HepG2 (cell line): ENCODE data around the gene IL32. TPM values are rescaled to one million over a fixed set of nuclear protein-coding genes. Genes with fewer than 3 reads are reported as not detected.

Experiments
- ATAC-seq: fragments of 200-7000 bp; cut with Tn5 transposase; 3 replicates; pipeline ENCODE4 v1.9.1; 2020; ENCODE audit warnings: mild to moderate bottlenecking, moderate library complexity
- BruUV-seq: library from RNA; stranded (reverse); fragments of 400-500 nt; replicated peaks from 2 replicates; lab custom pipeline; 2021; lab: Mats Ljungman, UMichigan
- CTCF ChIA-PET: fragments of 300-600 bp; formaldehyde crosslinking; extraction: SDS; loops from one replicate; lab custom pipeline; 2021; ENCODE audit warnings: low total read pairs, inconsistent platforms, low intra/inter-chr PET ratio; lab: Yijun Ruan, JAX
- POLR2A ChIA-PET: fragments of 350-600 bp; sonication (Branson Sonifier 250); formaldehyde crosslinking; loops from one replicate; lab custom pipeline; 2020; ENCODE audit warnings: antibody characterized with exemption, inconsistent platforms; lab: Yijun Ruan, JAX
- DNase-seq: peaks from one replicate; pipeline ENCODE4 v3.0.0-alpha.2; 2015; ENCODE audit warnings: low spot score
- FAIRE-seq: peaks from 3 replicates; lab custom pipeline; 2011; peaks lifted over from hg19 to GRCh38; lab: Jason Lieb, UNC
- H2AFZ ChIP-seq: one replicate; pipeline ENCODE4 v1.6.1; 2011; ENCODE audit warnings: low read length, inconsistent platforms
- H3K27ac ChIP-seq: fragments of 300-600 bp; 3 replicates; pipeline ENCODE4 v1.8.0; 2011; ENCODE audit warnings: mixed run types, mild to moderate bottlenecking, mixed read lengths, low read length, inconsistent platforms; ENCODE audit not compliant: insufficient read depth; ENCODE audit errors: extremely low read length
- H3K27me3 ChIP-seq, 2 experiments: fragments of 200-600 bp in 1 of 2; 2 replicates in 1 of 2; 3 replicates in 1 of 2; pipeline versions ENCODE4 v1.6.0 to v1.8.0; 2011; ENCODE audit warnings: low read length in 2 of 2, mild to moderate bottlenecking in 2 of 2, moderate library complexity in 2 of 2, inconsistent platforms in 1 of 2; ENCODE audit not compliant: insufficient read depth in 2 of 2, control insufficient read depth in 1 of 2
- H3K36me3 ChIP-seq, 2 experiments: fragments of 200-600 bp in 1 of 2; replicated peaks in 1 of 2; 2 replicates in 1 of 2; 3 replicates in 1 of 2; pipeline versions ENCODE4 v1.5.1 to v1.8.0; 2011; ENCODE audit warnings: low read length in 2 of 2, inconsistent platforms in 1 of 2; ENCODE audit not compliant: insufficient read depth in 2 of 2, control insufficient read depth in 1 of 2
- H3K4me1 ChIP-seq: 2 replicates; pipeline ENCODE4 v1.5.1; 2012; ENCODE audit warnings: low read length, inconsistent platforms; ENCODE audit not compliant: insufficient read depth
- H3K4me2 ChIP-seq: 2 replicates; pipeline ENCODE4 v1.6.0; 2011; ENCODE audit warnings: low read depth, low read length, inconsistent platforms
- H3K4me3 ChIP-seq, 3 experiments: fragments of 200-600 bp in 1 of 3; sonication (generic), shearing (Covaris generic) in 1 of 3; replicated peaks in 1 of 3; 2 replicates each; pipeline ENCODE4 v1.5.1; 2011 to 2016; ENCODE audit warnings: low read length in 3 of 3, inconsistent platforms in 2 of 3, low read depth in 2 of 3, mild to moderate bottlenecking in 2 of 3, control low read depth in 1 of 3, mixed read lengths in 1 of 3; ENCODE audit not compliant: insufficient read depth in 1 of 3
- H3K79me2 ChIP-seq: one replicate; pipeline ENCODE4 v1.6.1; 2011; ENCODE audit warnings: low read length, inconsistent platforms; ENCODE audit not compliant: insufficient read depth
- H3K9ac ChIP-seq: 2 replicates; pipeline ENCODE4 v1.6.0; 2011; ENCODE audit warnings: mild to moderate bottlenecking, low read depth, low read length, inconsistent platforms; ENCODE audit not compliant: insufficient read depth
- H3K9me3 ChIP-seq: 2 replicates; pipeline ENCODE4 v1.5.1; 2012; ENCODE audit warnings: mild to moderate bottlenecking, low read length
- H4K20me1 ChIP-seq: 2 replicates; pipeline ENCODE4 v1.6.0; 2011; ENCODE audit warnings: inconsistent platforms, mild to moderate bottlenecking, low read length, moderate library complexity; ENCODE audit not compliant: insufficient read depth
- AGO2 ChIP-seq: fragments of 200-400 bp; formaldehyde crosslinking; optimal IDR thresholded peaks from 2 replicates; pipeline ENCODE3; 2017; ENCODE audit warnings: mild to moderate bottlenecking, low read depth, low read length, moderate library complexity
- FOSL2 ChIP-seq: sonication (generic); formaldehyde crosslinking; IDR thresholded peaks from 2 replicates; pipeline ENCODE4 v1.4.0; 2020; ENCODE audit warnings: missing genetic modification reagents
- GLI4 ChIP-seq: sonication (generic); formaldehyde crosslinking; IDR thresholded peaks from 2 replicates; pipeline ENCODE4 v1.5.1; 2020; ENCODE audit warnings: missing genetic modification reagents, mild to moderate bottlenecking, moderate library complexity, borderline replicate concordance
- JUN ChIP-seq: sonication (generic); formaldehyde crosslinking; IDR thresholded peaks from 2 replicates; pipeline ENCODE4 v1.4.0; 2020; ENCODE audit warnings: mild to moderate bottlenecking, missing genetic modification reagents
- KAT8 ChIP-seq: IDR thresholded peaks from 2 replicates; pipeline ENCODE4 v1.6.1; 2016; ENCODE audit warnings: missing genetic modification reagents, missing compliant biosample characterization
- LCORL ChIP-seq, 2 experiments: fragments of 450-650 bp in 1 of 2; sonication (generic) in 1 of 2; formaldehyde crosslinking in 1 of 2; IDR thresholded peaks; 2 replicates each; pipeline versions ENCODE4 v1.5.0 to v1.6.1; 2017 to 2020; ENCODE audit warnings: antibody characterized with exemption in 1 of 2, missing genetic modification reagents in 1 of 2
- ZNF441 ChIP-seq: sonication (generic); formaldehyde crosslinking; IDR thresholded peaks from 2 replicates; pipeline ENCODE4 v1.7.0; 2021; ENCODE audit warnings: missing genetic modification reagents, borderline replicate concordance
- WGBS: methylation state at CpG from one replicate; pipeline ENCODE4 v1.1.6; 2017; ENCODE audit warnings: low lambda C conversion rate; 5-methylcytosine and 5-hydroxymethylcytosine counted together
- in situ Hi-C: cut with HindIII; loops from 2 replicates; pipeline ENCODE4 v1.10.0; 2017; ENCODE audit warnings: low pct_unique_long_range_greater_than_20kb; ENCODE audit not compliant: extremely low pct_ligation_motif_present
- intact Hi-C: fragments of 100-400 bp; cut with micrococcal nuclease; formaldehyde crosslinking; loops from one replicate; pipeline ENCODE4 v1.10.0; 2022; ENCODE audit not compliant: unreplicated experiment
- polyA plus RNA-seq, 8 experiments: library from polyadenylated mRNA; depleted of rRNA in 3 of 8; stranded (reverse) in 7 of 8; unstranded in 1 of 8; fragments of >200 nt; fragmentation: Illumina TruSeq in 4 of 8; extraction: Trizol in 4 of 8; gene quantifications; 2 replicates each; pipeline versions ENCODE4 v1.2.1 to v1.2.3, GENCODE V29; 2011 to 2016; ENCODE audit warnings: low read depth in 4 of 8, missing spikeins in 1 of 8, mixed read lengths in 1 of 8; ENCODE audit not compliant: insufficient read depth in 1 of 8
- total RNA-seq, 5 experiments: library from RNA; depleted of rRNA; stranded (reverse); fragments of >200 nt; fragmentation: Illumina TruSeq; extraction: Trizol; gene quantifications; 2 replicates each; pipeline ENCODE4 v1.2.3, GENCODE V29; 2016; ENCODE audit warnings: low read depth in 1 of 5
- TF ChIP-seq, protein P1 (sequence below), 2 experiments: sonication (generic) in 1 of 2; formaldehyde crosslinking in 1 of 2; IDR thresholded peaks; 2 replicates each; pipeline versions ENCODE4 v1.4.0 to v1.6.1; 2018 to 2020; ENCODE audit warnings: missing genetic modification reagents in 2 of 2, borderline replicate concordance in 1 of 2, low read depth in 1 of 2, mild to moderate bottlenecking in 1 of 2, missing biosample characterization in 1 of 2
- TF ChIP-seq, protein P2 (sequence below): sonication (generic); formaldehyde crosslinking; IDR thresholded peaks from 2 replicates; pipeline ENCODE4 v1.8.1; 2023; ENCODE audit warnings: missing genetic modification reagents, mild to moderate bottlenecking, borderline replicate concordance
- TF ChIP-seq, protein P3 (sequence below): sonication (generic); formaldehyde crosslinking; IDR thresholded peaks from 2 replicates; pipeline ENCODE4 v1.9.0; 2021; ENCODE audit warnings: missing genetic modification reagents, borderline replicate concordance

Gene IL32
- total and polyA plus RNA-seq, 2 of the 13 experiments (the other 11 are each of a cell fraction or from before 2014, with no cell fraction given): 115 to 165 TPM

DNA sequence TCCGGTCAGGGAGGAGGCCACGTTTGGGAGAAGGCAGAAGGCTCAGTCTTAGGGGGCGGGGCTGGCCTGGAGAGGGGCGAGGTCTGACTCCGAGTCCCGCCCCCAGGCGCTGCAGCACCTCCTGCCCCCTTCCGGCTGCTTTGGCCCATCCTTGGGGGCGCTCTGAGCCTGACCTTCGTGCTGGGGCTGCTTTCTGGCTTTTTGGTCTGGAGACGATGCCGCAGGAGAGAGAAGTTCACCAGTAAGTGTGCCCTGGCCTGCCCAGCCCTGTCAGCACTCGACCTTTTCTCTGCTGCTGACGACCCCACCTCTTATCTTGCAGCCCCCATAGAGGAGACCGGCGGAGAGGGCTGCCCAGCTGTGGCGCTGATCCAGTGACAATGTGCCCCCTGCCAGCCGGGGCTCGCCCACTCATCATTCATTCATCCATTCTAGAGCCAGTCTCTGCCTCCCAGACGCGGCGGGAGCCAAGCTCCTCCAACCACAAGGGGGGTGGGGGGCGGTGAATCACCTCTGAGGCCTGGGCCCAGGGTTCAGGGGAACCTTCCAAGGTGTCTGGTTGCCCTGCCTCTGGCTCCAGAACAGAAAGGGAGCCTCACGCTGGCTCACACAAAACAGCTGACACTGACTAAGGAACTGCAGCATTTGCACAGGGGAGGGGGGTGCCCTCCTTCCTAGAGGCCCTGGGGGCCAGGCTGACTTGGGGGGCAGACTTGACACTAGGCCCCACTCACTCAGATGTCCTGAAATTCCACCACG, 43.8 kb upstream of the IL32 start (continued):
- TF ChIP-seq, protein P1, sequence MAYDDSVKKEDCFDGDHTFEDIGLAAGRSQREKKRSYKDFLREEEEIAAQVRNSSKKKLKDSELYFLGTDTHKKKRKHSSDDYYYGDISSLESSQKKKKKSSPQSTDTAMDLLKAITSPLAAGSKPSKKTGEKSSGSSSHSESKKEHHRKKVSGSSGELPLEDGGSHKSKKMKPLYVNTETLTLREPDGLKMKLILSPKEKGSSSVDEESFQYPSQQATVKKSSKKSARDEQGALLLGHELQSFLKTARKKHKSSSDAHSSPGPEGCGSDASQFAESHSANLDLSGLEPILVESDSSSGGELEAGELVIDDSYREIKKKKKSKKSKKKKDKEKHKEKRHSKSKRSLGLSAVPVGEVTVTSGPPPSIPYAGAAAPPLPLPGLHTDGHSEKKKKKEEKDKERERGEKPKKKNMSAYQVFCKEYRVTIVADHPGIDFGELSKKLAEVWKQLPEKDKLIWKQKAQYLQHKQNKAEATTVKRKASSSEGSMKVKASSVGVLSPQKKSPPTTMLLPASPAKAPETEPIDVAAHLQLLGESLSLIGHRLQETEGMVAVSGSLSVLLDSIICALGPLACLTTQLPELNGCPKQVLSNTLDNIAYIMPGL (CRISPR knock-in tag; IDR thresholded peaks at IDR 0.05; ENCODE audit: borderline replicate concordance in 1 of 2, low read depth in 1 of 2): peak in 1 of 2 experiments; percentile 45; a peak in 1 of 4 replicates
- TF ChIP-seq GLI4 (CRISPR knock-in tag) (0 out of 2 replicates have a peak, but pooled peaks have one; percentile 38), AGO2 (peak; percentile 73)
- TF ChIP-seq, all 625 proteins: peak for 31

DNA sequence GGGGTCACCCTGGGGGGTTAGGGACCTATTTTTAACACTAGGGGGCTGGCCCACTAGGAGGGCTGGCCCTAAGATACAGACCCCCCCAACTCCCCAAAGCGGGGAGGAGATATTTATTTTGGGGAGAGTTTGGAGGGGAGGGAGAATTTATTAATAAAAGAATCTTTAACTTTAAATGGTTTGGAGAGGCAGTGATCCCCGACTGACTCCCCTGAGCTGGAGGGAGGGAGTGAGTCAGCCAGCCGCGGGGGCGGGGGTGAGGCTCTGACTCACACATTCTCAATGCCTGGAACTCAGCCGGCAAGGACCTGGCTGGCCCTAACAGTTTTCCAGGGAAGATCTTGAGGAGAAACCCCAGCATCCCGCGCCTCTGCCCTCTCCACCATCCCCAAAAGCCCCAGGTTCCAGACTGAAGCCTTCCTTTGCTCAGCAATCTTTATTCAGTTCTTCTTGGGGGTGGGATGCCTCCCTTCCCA, 43.2 kb upstream of the IL32 start:
- ATAC-seq: peak; percentile 14
- peak overlapping the region; percentile 99 for H3K9ac ChIP-seq
- peaks cover 55% of the 10 kb centered on the region for H3K4me1 ChIP-seq
- H3K36me3 ChIP-seq: peaks cover 14 to 17% of the 10 kb centered on the region in 2 experiments; a peak in 4 of 5 replicates
- 6% methylated on average over 8 of the region's 8 CpGs for WGBS
- H3K27me3 ChIP-seq: no peaks in the 10 kb centered on the region; a peak in 2 of 5 replicates
- ChIA-PET CTCF (no interaction called here), POLR2A (interaction anchor here (0.6 to 18.8 kb wide), 13 partner anchors 9 to 227 kb away, joined by 3 to 750 read pairs (median 5); partner anchors contain the start of genes CLDN9, IL32, PKMYT1 and ZNF213)
- H2AFZ ChIP-seq: no peak overlapping the region
- peak overlapping the region; percentile 93 for H3K27ac ChIP-seq
- in situ Hi-C loops (no loop called here), intact Hi-C loops (no loop called here)
- peak overlapping the region; percentile 65 to 93 (median 76); a peak in 5 of 6 replicates for H3K4me3 ChIP-seq
- peaks cover 31% of the 10 kb centered on the region; the same call in 1 of the 2 replicates for H4K20me1 ChIP-seq
- peak overlapping the region; percentile 85 for H3K4me2 ChIP-seq
- H3K9me3 ChIP-seq: no peaks in the 10 kb centered on the region
- FAIRE-seq: no peak
- no TSS peak for BruUV-seq
- H3K79me2 ChIP-seq: peaks cover 5% of the 10 kb centered on the region
- peak; percentile 76 for DNase-seq
- TF ChIP-seq, protein P2, sequence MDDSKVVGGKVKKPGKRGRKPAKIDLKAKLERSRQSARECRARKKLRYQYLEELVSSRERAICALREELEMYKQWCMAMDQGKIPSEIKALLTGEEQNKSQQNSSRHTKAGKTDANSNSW (CRISPR knock-in tag): no peak
- TF ChIP-seq ZNF441 (no peak), KAT8 (CRISPR knock-in tag) (no peak), LCORL (IDR thresholded peaks at IDR 0.05) (no peak), LCORL (CRISPR knock-in tag; IDR thresholded peaks at IDR 0.05) (peak; percentile 28; the same call in 1 of the 2 replicates), FOSL2 (CRISPR knock-in tag) (peak; percentile 98), JUN (CRISPR knock-in tag) (peak; percentile 62; the same call in 1 of the 2 replicates)
- TF ChIP-seq, protein P3, sequence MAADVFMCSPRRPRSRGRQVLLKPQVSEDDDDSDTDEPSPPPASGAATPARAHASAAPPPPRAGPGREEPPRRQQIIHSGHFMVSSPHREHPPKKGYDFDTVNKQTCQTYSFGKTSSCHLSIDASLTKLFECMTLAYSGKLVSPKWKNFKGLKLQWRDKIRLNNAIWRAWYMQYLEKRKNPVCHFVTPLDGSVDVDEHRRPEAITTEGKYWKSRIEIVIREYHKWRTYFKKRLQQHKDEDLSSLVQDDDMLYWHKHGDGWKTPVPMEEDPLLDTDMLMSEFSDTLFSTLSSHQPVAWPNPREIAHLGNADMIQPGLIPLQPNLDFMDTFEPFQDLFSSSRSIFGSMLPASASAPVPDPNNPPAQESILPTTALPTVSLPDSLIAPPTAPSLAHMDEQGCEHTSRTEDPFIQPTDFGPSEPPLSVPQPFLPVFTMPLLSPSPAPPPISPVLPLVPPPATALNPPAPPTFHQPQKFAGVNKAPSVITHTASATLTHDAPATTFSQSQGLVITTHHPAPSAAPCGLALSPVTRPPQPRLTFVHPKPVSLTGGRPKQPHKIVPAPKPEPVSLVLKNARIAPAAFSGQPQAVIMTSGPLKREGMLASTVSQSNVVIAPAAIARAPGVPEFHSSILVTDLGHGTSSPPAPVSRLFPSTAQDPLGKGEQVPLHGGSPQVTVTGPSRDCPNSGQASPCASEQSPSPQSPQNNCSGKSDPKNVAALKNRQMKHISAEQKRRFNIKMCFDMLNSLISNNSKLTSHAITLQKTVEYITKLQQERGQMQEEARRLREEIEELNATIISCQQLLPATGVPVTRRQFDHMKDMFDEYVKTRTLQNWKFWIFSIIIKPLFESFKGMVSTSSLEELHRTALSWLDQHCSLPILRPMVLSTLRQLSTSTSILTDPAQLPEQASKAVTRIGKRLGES: no peak
